Glutamatergic neuron (in vitro differentiated cells): ENCODE data around the gene ZC3H12C. TPM values are rescaled to one million over a fixed set of nuclear protein-coding genes. Genes with fewer than 3 reads are reported as not detected.
"Not testable (repeated sequence)": the region's sequence is repeated elsewhere in the genome, so short reads cannot be mapped to it uniquely, and the experiment has no call there.

Experiments used
- DNase-seq: peaks from one replicate; pipeline ENCODE4 v3.0.0; 2022
- H3K27ac Mint-ChIP-seq: one replicate; pipeline ENCODE4 v1.8.0; 2020; ENCODE audit warnings: mild to moderate bottlenecking, mixed read lengths, inconsistent platforms; ENCODE audit not compliant: unreplicated experiment
- H3K27me3 Mint-ChIP-seq: one replicate; pipeline ENCODE4 v1.8.0; 2020; ENCODE audit warnings: mild to moderate bottlenecking, moderate library complexity, mixed read lengths, inconsistent platforms; ENCODE audit not compliant: unreplicated experiment
- H3K36me3 Mint-ChIP-seq: one replicate; pipeline ENCODE4 v1.8.0; 2020; ENCODE audit warnings: mild to moderate bottlenecking, mixed read lengths, inconsistent platforms; ENCODE audit not compliant: unreplicated experiment
- H3K4me1 Mint-ChIP-seq: one replicate; pipeline ENCODE4 v1.8.0; 2020; ENCODE audit warnings: mild to moderate bottlenecking, low read depth, mixed read lengths, inconsistent platforms; ENCODE audit not compliant: unreplicated experiment
- H3K4me3 Mint-ChIP-seq: one replicate; pipeline ENCODE4 v1.8.0; 2020; ENCODE audit warnings: mild to moderate bottlenecking, mixed read lengths, inconsistent platforms; ENCODE audit not compliant: unreplicated experiment
- H3K9me3 Mint-ChIP-seq: one replicate; pipeline ENCODE4 v1.8.0; 2020; ENCODE audit warnings: mild to moderate bottlenecking, moderate library complexity, mixed read lengths, inconsistent platforms; ENCODE audit not compliant: unreplicated experiment
- CTCF ChIP-seq: fragments of 200-600 bp; sonication (generic); IDR thresholded peaks from one replicate; pipeline ENCODE4 v1.5.0; 2021; ENCODE audit not compliant: partially characterized antibody, unreplicated experiment
- total RNA-seq: library from RNA; stranded (reverse); fragmentation: NEBNext Ultra II Directional; extraction: Animal tissue kit (Norgen Biotek cat#: 25700); gene quantifications from one replicate; pipeline ENCODE4 v1.2.1, GENCODE V29; 2021; ENCODE audit not compliant: unreplicated experiment

ZC3H12C gene
- total RNA-seq, 1 donor from 2014 or later = 60.6 TPM

GRCh38 chr11:110207123-110207522, 113.9 kb downstream of the ZC3H12C start:
- Mint-ChIP-seq H3K4me3 (no peak overlapping the region), H3K27ac (no peak overlapping the region), H3K4me1 (no peaks in the 10 kb centered on the region), H3K36me3 (no peaks in the 10 kb centered on the region), H3K27me3 (peaks cover 2% of the 10 kb centered on the region), H3K9me3 (peaks cover 2% of the 10 kb centered on the region)
- DNase-seq = no peak
- TF ChIP-seq CTCF = no peak

DNA sequence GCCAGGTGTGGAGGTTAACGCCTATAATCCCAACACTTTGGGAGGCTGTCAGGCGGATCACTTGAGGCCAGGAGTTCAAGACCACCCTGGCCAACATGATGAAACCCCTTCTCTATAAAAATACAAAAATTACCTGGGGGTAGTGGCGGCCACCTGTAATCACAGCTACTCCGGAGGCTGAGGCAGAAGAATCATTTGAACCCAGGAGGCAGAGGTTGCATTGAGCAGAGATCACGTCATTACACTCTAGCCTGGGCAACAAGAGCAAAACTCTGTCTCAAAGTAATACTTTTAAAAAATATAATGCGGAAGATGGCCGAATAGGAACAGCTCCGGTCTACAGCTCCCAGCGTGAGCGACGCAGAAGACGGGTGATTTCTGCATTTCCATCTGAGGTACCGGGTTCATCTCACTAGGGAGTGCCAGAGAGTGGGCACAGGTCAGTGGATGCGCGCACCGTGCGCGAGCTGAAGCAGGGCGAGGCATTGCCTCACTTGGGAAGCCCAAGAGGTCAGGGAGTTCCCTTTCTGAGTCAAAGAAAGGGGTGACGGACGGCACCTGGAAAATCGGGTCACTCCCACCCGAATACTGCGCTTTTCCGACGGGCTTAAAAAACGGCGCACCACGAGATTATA, 115.6 kb downstream of the ZC3H12C start:
- not testable (repeated sequence) for H3K36me3 Mint-ChIP-seq, DNase-seq, H3K4me1 Mint-ChIP-seq, H3K27me3 Mint-ChIP-seq, H3K9me3 Mint-ChIP-seq
- H3K4me3 Mint-ChIP-seq = peak overlapping the region; percentile 74
- H3K27ac Mint-ChIP-seq = peak overlapping the region; percentile 70

DNA sequence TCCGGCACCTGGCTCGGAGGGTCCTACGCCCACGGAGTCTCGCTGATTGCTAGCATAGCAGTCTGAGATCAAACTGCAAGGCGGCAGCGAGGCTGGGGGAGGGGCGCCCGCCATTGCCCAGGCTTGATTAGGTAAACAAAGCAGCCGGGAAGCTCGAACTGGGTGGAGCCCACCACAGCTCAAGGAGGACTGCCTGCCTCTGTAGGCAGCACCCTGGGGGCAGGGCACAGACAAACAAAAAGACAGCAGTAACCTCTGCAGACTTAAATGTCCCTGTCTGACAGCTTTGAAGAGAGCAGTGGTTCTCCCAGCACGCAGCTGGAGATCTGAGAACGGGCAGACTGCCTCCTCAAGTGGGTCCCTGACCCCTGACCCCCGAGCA, 116.1 kb downstream of the ZC3H12C start:
- H3K27me3 Mint-ChIP-seq, H3K36me3 Mint-ChIP-seq, H3K9me3 Mint-ChIP-seq, H3K4me3 Mint-ChIP-seq, H3K4me1 Mint-ChIP-seq, H3K27ac Mint-ChIP-seq: not testable (repeated sequence)
- peak; percentile 33 for DNase-seq

DNA sequence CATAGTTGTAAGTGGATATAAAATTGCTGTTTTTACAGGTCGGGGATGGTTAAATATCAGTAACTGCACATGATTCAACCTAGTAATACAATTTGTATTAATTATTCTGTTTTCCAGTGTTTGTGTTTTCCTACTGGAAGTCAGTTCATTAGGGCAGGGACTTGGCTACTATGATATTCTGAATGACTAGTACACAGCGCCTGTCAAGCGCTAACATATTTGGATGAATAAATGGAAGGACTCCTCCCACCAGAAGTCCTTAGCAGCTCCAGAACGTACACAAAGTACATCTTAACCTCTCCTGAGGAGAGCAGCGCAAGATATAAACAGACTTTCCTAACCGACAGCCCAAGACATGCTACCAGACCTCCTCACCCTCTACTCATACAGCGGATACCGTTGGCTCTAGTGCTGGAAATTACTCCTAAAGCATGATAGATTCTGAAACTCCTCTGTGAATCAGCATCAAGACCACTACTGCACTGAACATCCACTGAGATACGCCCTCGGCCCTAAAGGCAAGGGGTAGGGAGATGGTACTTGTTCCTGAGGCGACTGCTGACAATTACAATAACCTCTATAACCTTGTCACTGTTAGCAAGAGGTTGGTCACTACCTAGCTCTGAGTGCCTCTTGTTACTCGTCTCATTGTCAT, 124.2 kb downstream of the ZC3H12C start:
- H3K4me1 Mint-ChIP-seq = peaks cover 7% of the 10 kb centered on the region
- no peak for DNase-seq
- peaks cover 12% of the 10 kb centered on the region for H3K36me3 Mint-ChIP-seq
- H3K9me3 Mint-ChIP-seq = no peaks in the 10 kb centered on the region
- TF ChIP-seq CTCF = no peak
- peak overlapping the region; percentile 78 for H3K27ac Mint-ChIP-seq
- no peak overlapping the region for H3K4me3 Mint-ChIP-seq
- H3K27me3 Mint-ChIP-seq = peaks cover 3% of the 10 kb centered on the region

GRCh38 chr11:110217936-110218335, 124.7 kb downstream of the ZC3H12C start:
- Mint-ChIP-seq H3K36me3 (peaks cover 12% of the 10 kb centered on the region), H3K4me3 (no peak overlapping the region), H3K27me3 (peaks cover 3% of the 10 kb centered on the region), H3K4me1 (peaks cover 7% of the 10 kb centered on the region), H3K27ac (peak overlapping the region; percentile 78), H3K9me3 (no peaks in the 10 kb centered on the region)
- no peak for DNase-seq
- TF ChIP-seq CTCF = no peak

- peaks cover 7% of the 10 kb centered on the region for H3K4me1 Mint-ChIP-seq
- peaks cover 12% of the 10 kb centered on the region for H3K36me3 Mint-ChIP-seq
- no peak for TF ChIP-seq CTCF
- H3K4me3 Mint-ChIP-seq = no peak overlapping the region
- no peak overlapping the region for H3K27ac Mint-ChIP-seq
- no peak for DNase-seq
- H3K27me3 Mint-ChIP-seq = peaks cover 3% of the 10 kb centered on the region
- no peaks in the 10 kb centered on the region for H3K9me3 Mint-ChIP-seq
These were observed 126.0 kb downstream of the ZC3H12C start for GRCh38 chr11:110219006-110219785.
